ENCODE data around the gene OCA2. TPM values are rescaled to one million over a fixed set of nuclear protein-coding genes. Genes with fewer than 3 reads are reported as not detected.

The OCA2 gene
- total RNA-seq, 2 donors from 2014 or later, result 0.31 TPM; not detected in 1

- H3K27ac ChIP-seq, result no peak overlapping the region
- TF ChIP-seq, protein P1, sequence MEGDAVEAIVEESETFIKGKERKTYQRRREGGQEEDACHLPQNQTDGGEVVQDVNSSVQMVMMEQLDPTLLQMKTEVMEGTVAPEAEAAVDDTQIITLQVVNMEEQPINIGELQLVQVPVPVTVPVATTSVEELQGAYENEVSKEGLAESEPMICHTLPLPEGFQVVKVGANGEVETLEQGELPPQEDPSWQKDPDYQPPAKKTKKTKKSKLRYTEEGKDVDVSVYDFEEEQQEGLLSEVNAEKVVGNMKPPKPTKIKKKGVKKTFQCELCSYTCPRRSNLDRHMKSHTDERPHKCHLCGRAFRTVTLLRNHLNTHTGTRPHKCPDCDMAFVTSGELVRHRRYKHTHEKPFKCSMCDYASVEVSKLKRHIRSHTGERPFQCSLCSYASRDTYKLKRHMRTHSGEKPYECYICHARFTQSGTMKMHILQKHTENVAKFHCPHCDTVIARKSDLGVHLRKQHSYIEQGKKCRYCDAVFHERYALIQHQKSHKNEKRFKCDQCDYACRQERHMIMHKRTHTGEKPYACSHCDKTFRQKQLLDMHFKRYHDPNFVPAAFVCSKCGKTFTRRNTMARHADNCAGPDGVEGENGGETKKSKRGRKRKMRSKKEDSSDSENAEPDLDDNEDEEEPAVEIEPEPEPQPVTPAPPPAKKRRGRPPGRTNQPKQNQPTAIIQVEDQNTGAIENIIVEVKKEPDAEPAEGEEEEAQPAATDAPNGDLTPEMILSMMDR (IDR thresholded peaks at IDR 0.05), result no peak
- no peak for DNase-seq (ENCODE audit: low spot score)
- no peaks in the 10 kb centered on the region for H3K27me3 ChIP-seq
- no peaks in the 10 kb centered on the region for H3K36me3 ChIP-seq
- H3K9me3 ChIP-seq, result peaks cover 0 to 6% of the 10 kb centered on the region in 2 donors
- no peak overlapping the region for H3K4me3 ChIP-seq
- H3K4me1 ChIP-seq, result no peaks in the 10 kb centered on the region
Measured at GRCh38 chr15:28058082-28058481, 41.0 kb downstream of the OCA2 start.

GRCh38 chr15:28051955-28052633, 47.0 kb downstream of the OCA2 start:
- Histone ChIP-seq H3K9me3 (peaks cover 0 to 7% of the 10 kb centered on the region in 2 donors), H3K4me3 (no peak overlapping the region)

GRCh38 chr15:28049581-28049980, 49.5 kb downstream of the OCA2 start:
- H3K27ac ChIP-seq, result no peak overlapping the region
- peaks cover 0 to 7% of the 10 kb centered on the region in 2 donors for H3K9me3 ChIP-seq
- H3K36me3 ChIP-seq, result no peaks in the 10 kb centered on the region
- no peaks in the 10 kb centered on the region for H3K27me3 ChIP-seq
- DNase-seq (ENCODE audit: low spot score), result no peak
- H3K4me1 ChIP-seq, result no peaks in the 10 kb centered on the region
- TF ChIP-seq, protein P1 (IDR thresholded peaks at IDR 0.05), result no peak
- no peak overlapping the region for H3K4me3 ChIP-seq

More at GRCh38 chr15:28051955-28052633, 47.0 kb downstream of the OCA2 start:
- H3K27me3 ChIP-seq, result no peaks in the 10 kb centered on the region
- peak overlapping the region; percentile 18 to 40 for H3K27ac ChIP-seq
- H3K36me3 ChIP-seq, result no peaks in the 10 kb centered on the region
- TF ChIP-seq, protein P1 (IDR thresholded peaks at IDR 0.05), result no peak
- no peaks in the 10 kb centered on the region for H3K4me1 ChIP-seq
- DNase-seq (ENCODE audit: low spot score), result no peak

DNA sequence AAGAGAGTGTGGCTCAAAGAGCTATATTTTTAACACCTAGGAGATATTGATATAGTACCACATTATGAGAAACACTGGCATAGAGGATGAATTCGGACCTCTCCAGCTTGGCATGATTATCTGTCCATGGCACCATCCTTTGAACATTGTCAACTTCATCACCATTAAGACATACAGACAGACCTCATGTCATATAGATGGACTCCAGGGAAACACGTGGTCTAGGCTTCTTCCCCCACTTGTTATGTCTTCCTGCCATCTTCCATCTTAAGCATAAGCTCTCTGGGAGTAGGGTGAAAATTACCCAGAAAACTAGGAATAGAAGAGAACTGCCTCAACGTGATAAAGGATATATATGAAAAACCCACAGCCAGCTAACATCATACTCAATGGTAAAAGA, 51.8 kb downstream of the OCA2 start:
- DNase-seq (ENCODE audit: low spot score), result no peak
- TF ChIP-seq, protein P1 (IDR thresholded peaks at IDR 0.05), result no peak
- no peaks in the 10 kb centered on the region for H3K4me1 ChIP-seq

GRCh38 chr15:28044121-28044672, 54.9 kb downstream of the OCA2 start:
- TF ChIP-seq, protein P1 (IDR thresholded peaks at IDR 0.05), result no peak
- Histone ChIP-seq H3K4me1 (no peaks in the 10 kb centered on the region), H3K4me3 (no peak overlapping the region), H3K27ac (no peak overlapping the region), H3K9me3 (peaks cover 0 to 7% of the 10 kb centered on the region in 2 donors), H3K36me3 (no peaks in the 10 kb centered on the region), H3K27me3 (no peaks in the 10 kb centered on the region)
- DNase-seq (ENCODE audit: low spot score), result no peak

More for the DNA sequence above, 51.8 kb downstream of the OCA2 start:
- no peaks in the 10 kb centered on the region for H3K36me3 ChIP-seq
- no peak overlapping the region for H3K4me3 ChIP-seq
- no peak overlapping the region for H3K27ac ChIP-seq
- peaks cover 0 to 7% of the 10 kb centered on the region in 2 donors for H3K9me3 ChIP-seq
- H3K27me3 ChIP-seq, result no peaks in the 10 kb centered on the region

Measured in right atrium auricular region (tissue), 2 donors.